CD4-positive, alpha-beta T cell treated with Interleukin-15 for 4 hours (primary cell): Measurements from ENCODE around the gene KRT6C.
"Not testable (repeated sequence)": the region's sequence is repeated elsewhere in the genome, so short reads cannot be mapped to it uniquely, and the experiment has no call there.

Experiments used
- DNase-seq: peaks from one replicate; pipeline ENCODE4 v3.0.0-alpha.2; 2020; ENCODE audit warnings: low spot score

The KRT6C gene

GRCh38 chr12:52455821-52456220 lies 17.8 kb downstream of the KRT6C start:
- DNase-seq = no peak

DNA sequence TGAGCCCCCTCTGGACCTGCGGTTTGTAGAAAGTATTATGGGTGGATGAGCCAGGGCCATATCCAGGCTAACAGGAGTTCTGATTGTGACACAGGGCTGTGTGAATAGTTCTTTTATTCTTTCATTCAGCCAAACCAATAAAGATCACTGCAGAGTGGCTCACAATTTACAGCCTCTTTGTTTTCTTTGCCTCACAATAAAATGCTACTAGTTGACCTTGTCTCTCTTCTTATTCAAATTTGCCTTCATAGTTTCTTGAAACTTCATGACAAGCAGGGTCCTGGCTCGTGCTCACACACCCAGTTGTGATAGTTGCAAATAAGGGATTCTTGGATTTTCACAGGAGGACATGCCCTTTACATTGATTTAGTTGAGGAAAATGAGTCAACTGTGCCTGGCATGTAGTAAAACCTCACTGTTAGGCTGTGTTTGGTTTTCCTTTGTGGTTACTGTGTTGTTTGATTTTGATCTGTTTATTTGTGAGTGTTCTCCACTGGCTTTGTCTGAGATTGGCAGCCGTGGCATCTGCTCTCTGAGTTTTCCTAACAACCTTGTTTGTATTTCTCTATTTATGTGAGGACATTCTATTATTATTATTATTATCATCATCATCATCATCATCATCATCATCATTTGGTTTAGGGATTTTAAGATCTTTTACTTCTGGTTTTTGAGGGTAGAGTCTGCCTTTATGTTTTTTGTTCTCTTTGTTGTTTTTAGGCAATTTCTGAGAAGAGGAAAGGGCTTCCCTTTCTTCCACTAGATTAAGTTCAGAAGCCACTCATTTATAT lies 19.0 kb downstream of the KRT6C start:
- no peak for DNase-seq

DNA sequence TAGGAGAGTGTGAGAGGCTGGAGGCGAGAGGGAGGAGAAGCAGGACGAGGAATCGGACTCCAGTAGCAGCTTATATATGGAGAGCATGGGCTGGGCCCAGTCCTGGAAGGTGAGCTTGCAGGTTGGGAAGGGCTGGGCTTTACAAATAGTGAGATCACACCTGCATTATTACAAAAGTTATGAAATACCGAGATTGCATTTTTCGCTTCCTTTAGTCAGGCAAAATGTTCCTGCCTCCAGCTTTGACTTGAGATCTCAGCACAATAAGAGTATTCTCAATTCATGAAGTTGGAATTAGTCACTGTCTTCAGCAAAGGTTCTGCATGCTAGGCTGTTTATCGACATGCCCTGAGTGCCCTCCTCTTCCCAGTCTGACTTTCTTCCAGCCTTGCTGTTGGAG lies 21.5 kb downstream of the KRT6C start, which contains the start of gene KRT6B:
TSS of gene KRT6B (minus strand) at position 46 of the 400 bp plus-strand sequence. CDS start 68 bp downstream, outside the sequence.
- DNase-seq = no peak

- DNase-seq = no peak
Observed at GRCh38 chr12:52448228-52448627, 25.4 kb downstream of the KRT6C start.

GRCh38 chr12:52447196-52447595 lies 26.4 kb downstream of the KRT6C start:
- DNase-seq = not testable (repeated sequence)

DNA sequence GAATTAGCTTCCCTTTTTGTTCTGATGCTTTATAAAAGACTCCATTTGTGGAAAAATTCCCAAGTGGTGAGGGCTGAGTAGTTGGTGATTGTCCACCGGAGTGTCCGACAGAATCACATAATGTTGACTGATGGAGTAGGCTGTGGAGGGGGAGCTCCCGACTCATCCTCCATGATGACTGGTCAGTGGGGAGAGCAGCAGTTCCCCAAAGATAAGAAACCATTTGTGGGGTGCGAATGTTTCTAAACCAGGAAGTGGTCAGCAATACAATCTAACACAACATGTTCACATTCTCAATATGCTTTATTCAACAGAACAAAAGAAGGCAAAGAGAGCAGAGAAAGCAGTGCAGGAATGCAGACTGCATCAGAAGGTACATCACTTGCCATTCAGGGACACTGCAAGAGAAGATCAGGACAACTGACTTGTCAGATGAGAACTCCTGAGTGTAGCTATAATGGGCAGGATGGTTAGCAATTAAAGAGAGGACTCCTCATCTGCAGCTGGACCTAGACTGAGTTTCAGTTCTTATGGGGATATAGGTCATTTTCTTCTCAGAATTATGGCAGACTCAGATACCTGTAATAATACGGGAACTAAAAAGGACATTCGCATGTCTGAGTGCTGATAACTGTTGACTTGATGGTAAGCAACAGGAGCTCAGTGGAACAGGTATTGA lies 27.1 kb downstream of the KRT6C start:
- no peak for DNase-seq

DNA sequence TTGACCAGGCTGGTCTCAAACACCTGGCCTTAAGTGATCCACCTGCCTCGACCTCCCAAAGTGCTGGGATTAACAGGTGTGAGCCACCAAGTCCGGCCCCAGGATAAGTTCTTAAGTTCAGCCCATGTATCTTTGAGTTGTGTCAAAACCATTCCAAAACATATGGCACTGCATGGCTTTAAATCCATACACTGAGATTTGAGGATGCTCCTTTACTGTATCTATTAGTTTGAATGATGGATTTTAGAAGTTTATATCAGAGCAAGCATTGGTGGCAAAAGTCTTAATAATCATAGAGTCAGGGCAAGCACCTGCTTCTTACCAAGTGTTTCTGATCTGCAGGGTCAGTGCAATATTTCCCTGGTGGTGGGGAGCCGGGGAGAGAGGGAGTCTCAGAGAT lies 27.7 kb downstream of the KRT6C start:
- DNase-seq = no peak

- DNase-seq = no peak
Observed at GRCh38 chr12:52444647-52445595, 28.7 kb downstream of the KRT6C start.

DNA sequence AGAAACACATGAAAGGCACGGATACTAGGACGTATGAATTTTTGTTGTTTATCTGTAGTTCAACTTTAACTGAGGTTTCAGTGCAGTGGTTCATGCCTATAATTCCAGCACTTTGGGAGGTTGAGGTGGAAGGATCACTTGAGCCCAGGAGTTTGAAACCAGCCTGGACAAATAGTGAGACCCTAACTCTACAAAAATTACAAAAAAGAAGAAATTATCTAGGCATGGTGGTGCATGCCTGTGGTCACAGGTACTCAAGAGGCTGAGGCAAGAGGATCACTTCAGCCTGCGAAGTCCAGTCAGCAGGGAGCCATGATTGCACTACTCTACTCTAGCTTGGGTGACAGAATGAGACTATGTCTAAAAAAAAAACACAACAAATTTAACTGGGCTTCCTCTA lies 29.6 kb downstream of the KRT6C start:
- no peak for DNase-seq

GRCh38 chr12:52442600-52443061 lies 31.0 kb downstream of the KRT6C start:
- no peak for DNase-seq

DNA sequence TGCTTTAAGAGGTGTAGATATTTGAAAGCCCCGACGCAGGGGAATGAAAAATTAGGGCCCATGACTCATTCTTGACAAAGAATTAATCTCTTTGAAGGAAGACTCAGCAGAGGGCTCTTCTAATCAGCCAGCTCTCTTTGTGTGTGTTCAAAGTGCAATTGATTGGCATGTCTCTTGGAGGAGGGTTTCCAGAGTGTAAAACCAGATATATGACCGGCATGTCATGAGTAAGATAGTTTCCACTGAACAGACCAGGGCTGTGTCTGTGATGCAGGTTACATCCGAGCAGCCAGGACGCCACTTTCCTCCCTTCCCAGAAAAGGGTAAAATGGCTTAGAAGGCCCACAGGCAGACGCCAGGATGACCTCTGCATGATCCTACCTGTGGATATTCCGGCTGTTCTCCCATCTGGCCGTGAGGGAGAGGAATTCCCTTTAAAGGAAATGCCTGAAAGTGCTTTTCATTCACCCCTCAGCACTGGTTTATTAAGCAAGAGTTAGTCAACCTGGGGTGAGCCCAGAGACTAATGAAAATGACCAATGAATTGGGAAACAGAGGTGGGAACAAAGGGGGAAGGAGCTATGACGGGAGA lies 32.2 kb downstream of the KRT6C start:
- no peak for DNase-seq

- DNase-seq = no peak
Observed at GRCh38 chr12:52440821-52441319, 32.7 kb downstream of the KRT6C start.

DNA sequence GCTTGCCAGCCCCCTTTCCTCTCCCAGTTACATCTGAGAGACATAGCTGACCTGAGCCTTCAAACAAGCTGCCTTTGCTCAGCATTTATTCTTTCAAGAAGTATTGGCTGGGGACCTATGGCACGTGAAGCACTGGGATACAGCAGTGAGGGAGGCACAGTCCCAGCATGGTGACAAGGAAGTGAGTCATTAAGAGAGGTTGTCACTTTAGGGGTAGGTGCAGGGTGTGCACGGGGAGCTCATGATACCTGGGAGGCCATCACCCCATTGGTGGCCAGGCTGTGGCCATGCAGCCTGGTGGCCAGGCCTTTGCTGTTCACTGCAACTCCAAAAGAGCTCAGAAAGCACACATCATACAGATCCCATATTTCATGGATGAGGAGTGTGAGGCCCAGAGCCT lies 33.8 kb downstream of the KRT6C start:
- no peak for DNase-seq

- DNase-seq = no peak
Observed at GRCh38 chr12:52439420-52439819, 34.2 kb downstream of the KRT6C start.

DNA sequence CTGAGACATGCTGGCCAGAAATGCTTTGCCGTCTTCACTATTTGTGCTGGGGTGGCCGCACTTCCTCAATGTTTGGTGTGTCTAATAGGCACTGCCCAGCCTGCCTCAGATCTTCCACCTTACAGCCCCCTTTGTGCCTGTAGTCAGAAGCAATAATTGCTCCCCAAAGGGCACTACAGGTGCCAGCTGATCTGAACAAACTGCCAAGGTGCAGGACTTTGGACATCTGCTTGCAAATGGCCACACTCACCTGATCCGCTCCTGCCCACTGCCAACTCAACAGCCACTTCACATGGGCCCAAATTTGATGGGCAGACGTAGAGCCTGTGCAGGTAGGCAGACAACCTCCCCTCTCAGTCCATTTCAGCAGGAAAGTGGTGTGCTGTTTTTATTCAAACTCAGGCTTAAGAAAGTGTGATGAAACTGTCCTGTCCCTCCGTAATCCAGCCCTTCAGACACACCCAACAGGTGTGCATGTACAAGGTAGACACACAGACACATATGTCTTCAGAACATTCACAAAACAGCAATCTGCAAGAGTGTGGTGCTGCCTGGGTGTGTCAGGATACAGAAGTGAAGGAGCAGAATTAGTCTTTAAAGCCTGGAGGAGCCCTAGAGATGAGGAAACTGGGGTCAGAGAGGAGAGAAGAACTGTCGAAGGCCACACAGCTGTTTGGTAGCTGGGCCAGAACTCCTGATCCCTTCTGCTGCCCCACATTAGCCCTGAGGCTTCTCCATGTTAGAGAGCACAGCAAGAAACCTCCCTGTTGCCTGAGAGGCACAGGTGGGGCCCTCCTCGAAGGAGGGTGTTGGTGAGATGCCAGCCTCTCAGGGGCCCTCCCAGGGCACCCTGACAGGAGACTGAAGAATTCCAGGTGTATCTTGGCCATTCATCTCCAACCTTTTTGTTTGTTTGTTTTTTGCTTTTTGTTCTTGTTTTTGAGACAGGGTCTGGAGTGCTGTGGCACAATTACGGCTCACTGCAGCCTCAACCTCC lies 35.0 kb downstream of the KRT6C start:
- no peak for DNase-seq

GRCh38 chr12:52437508-52437907 lies 36.1 kb downstream of the KRT6C start:
- no peak for DNase-seq

DNA sequence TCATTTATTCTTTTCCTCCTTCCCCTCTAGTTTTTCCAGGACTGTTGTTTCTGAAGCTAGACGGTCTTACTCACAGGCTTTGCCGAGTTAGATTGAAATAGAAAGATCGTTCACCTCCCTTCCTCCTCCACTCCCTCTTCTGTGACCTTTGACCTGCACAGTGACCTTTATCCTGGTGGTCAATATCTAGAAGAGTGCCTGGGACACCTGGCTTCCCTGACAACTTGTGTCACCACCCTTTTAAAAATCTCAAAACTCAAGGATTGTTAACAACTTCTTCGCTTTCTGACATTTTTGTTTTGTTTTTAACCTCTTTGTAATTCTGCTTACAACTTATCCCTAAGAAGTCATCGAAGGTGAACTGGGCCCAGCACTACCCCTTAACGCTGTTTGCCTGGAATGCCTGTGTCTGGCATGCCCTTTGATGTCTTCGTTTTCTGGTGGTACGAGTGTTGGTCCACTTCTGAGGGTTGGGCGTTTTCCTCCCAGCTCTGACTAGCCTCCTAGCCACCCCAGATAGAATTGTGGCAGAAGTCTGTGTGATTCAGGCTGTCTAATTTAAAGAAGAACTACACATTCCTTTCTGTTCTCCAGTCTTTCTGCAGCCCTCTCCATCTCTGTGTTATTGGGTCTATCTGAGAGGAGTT lies 36.7 kb downstream of the KRT6C start:
- no peak for DNase-seq

GRCh38 chr12:52436000-52436827 lies 37.4 kb downstream of the KRT6C start:
- no peak for DNase-seq

DNA sequence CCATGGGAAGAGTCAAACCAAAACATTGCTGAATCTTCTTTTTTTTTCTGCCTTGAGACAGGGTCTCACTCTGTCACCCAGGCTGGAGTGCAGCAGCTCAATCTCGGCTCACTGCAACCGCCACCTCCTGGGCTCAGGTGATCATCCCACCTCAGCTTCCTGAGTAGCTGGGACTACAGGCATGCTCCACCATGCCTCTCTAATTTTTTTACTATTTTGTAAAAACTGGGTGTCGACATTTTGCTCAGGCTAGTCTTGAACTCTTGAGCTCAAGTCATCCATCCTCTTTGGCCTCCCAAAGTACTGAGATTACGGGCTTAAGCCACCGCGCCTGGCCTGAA lies 38.0 kb downstream of the KRT6C start:
- no peak for DNase-seq
